OCI-LY1 (cell line): ENCODE measurements around the gene PPM1D.
"Not testable (repeated sequence)": the region's sequence is repeated elsewhere in the genome, so short reads cannot be mapped to it uniquely, and the experiment has no call there.

Source experiments
- H2AFZ ChIP-seq: fragments of 200-600 bp; sonication (generic), shearing (Covaris generic); 2 replicates; pipeline ENCODE4 v1.6.0; 2014; ENCODE audit warnings: antibody characterized with exemption, mild to moderate bottlenecking, low read length
- H3F3A ChIP-seq: fragments of 200-600 bp; sonication (generic), shearing (Covaris generic); 2 replicates; pipeline ENCODE4 v1.6.0; 2014; ENCODE audit warnings: mild to moderate bottlenecking, antibody characterized with exemption, low read length, moderate library complexity; ENCODE audit not compliant: insufficient read depth
- H3K27ac ChIP-seq: fragments of 200-600 bp; sonication (generic); 2 replicates; pipeline ENCODE4 v1.5.1; 2014; ENCODE audit warnings: low read length, mixed run types, mild to moderate bottlenecking, low read depth; ENCODE audit not compliant: poor library complexity, severe bottlenecking
- H3K27me3 ChIP-seq: fragments of 200-600 bp; sonication (generic); 2 replicates; pipeline ENCODE4 v1.6.0; 2014; ENCODE audit warnings: antibody characterized with exemption, mild to moderate bottlenecking, low read length, moderate library complexity; ENCODE audit not compliant: insufficient read depth
- H3K36me3 ChIP-seq: fragments of 200-600 bp; sonication (generic); 2 replicates; pipeline ENCODE4 v1.6.1; 2014; ENCODE audit warnings: mild to moderate bottlenecking, antibody characterized with exemption, low read length, moderate library complexity, mixed read lengths; ENCODE audit not compliant: insufficient read depth
- H3K4me1 ChIP-seq: fragments of 200-600 bp; sonication (generic); 2 replicates; pipeline ENCODE4 v1.5.1; 2014; ENCODE audit warnings: mild to moderate bottlenecking, low read length, moderate library complexity; ENCODE audit not compliant: insufficient read depth, severe bottlenecking
- H3K4me2 ChIP-seq: fragments of 200-600 bp; sonication (generic), shearing (Covaris generic); 2 replicates; pipeline ENCODE4 v1.6.1; 2014; ENCODE audit warnings: low read length
- H3K4me3 ChIP-seq: fragments of 200-600 bp; sonication (generic); 2 replicates; pipeline ENCODE4 v1.5.1; 2014; ENCODE audit warnings: low read length, low read depth, mild to moderate bottlenecking, mixed read lengths; ENCODE audit not compliant: poor library complexity, severe bottlenecking
- H3K79me2 ChIP-seq: fragments of 200-600 bp; shearing (Covaris generic); 2 replicates; pipeline ENCODE4 v1.6.1; 2016; ENCODE audit warnings: mixed run types, low read length, mixed read lengths; ENCODE audit not compliant: insufficient read depth
- H3K9ac ChIP-seq: fragments of 200-600 bp; sonication (generic), shearing (Covaris generic); 2 replicates; pipeline ENCODE4 v1.6.1; 2014; ENCODE audit warnings: mild to moderate bottlenecking, low read length, mixed read lengths
- H3K9me2 ChIP-seq: fragments of 200-600 bp; sonication (generic), shearing (Covaris generic); 2 replicates; pipeline ENCODE4 v1.6.1; 2014; ENCODE audit warnings: low read depth, mild to moderate bottlenecking, low read length, mixed read lengths
- H3K9me3 ChIP-seq: fragments of 200-600 bp; shearing (Covaris generic); 2 replicates; pipeline ENCODE4 v1.6.1; 2014; ENCODE audit warnings: low read length, mixed read lengths
- H4K20me1 ChIP-seq: fragments of 200-600 bp; sonication (generic), shearing (Covaris generic); 2 replicates; pipeline ENCODE4 v1.6.0; 2016; ENCODE audit warnings: mild to moderate bottlenecking, low read length; ENCODE audit not compliant: insufficient read depth
- CTCF ChIP-seq: fragments of 200-600 bp; sonication (generic), shearing (Covaris generic); IDR thresholded peaks from 2 replicates; pipeline ENCODE4 v1.5.1; 2017; ENCODE audit warnings: mild to moderate bottlenecking, antibody characterized with exemption, low read length, moderate library complexity, mixed read lengths
- EZH2 ChIP-seq: fragments of 200-600 bp; sonication (generic), shearing (Covaris generic); IDR thresholded peaks from 2 replicates; pipeline ENCODE4 v1.8.0; 2017; ENCODE audit warnings: borderline replicate concordance, mixed run types, mild to moderate bottlenecking, antibody characterized with exemption, low read length, moderate library complexity, mixed read lengths

PPM1D gene

DNA sequence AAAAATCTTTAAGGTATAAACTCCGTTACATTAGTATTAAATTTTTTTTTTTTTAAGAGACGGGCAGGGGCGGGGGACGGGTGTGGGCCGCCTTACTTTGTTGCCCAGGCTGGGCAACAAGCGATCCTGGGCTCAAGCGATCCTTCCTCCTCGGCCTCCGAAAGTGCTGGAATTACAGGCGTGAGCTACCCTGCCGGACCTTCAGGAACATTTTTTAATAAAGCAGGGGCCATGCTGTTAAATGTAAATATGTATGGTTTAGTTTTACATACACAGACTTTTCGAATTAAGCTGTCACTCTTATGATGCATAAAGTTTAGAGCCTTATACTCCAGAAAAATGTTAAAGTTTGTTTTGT lies 2.4 kb downstream of the PPM1D start:
- Histone ChIP-seq H3K4me1 (peaks cover 27% of the 10 kb centered on the region), H3K9me2 (no peaks in the 10 kb centered on the region), H4K20me1 (no peaks in the 10 kb centered on the region), H3K9me3 (no peaks in the 10 kb centered on the region), H2AFZ (no peak overlapping the region), H3K79me2 (peaks cover 65% of the 10 kb centered on the region), H3F3A (no peaks in the 10 kb centered on the region), H3K9ac (peak overlapping the region; percentile 82), H3K27ac (no peak overlapping the region), H3K27me3 (no peaks in the 10 kb centered on the region), H3K36me3 (no peaks in the 10 kb centered on the region; the same call in 1 of the 2 replicates), H3K4me2 (peak overlapping the region; percentile 76), H3K4me3 (peak overlapping the region; percentile 76)
- TF ChIP-seq CTCF (no peak), EZH2 (no peak)

DNA sequence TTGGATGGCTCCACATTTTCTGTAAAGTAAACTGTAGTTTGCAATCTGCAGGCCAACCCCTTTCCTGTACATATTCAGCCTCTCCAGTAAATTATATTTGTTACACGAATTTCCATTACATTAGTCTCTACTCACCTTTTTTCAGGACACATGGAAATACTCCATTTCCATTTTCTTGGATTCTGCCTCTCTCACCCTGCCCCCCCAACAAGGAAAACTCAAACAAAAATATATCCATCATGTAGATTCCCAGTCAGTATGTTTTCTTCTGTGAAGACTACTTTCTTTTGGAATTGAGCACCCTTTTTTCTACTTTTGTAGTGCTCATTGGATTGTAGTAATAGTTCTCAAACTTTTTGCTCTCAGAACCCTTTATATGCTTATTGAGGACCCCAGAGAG lies 2.9 kb downstream of the PPM1D start:
- Histone ChIP-seq H3K9ac (peak overlapping the region; percentile 82), H3K9me3 (no peaks in the 10 kb centered on the region), H4K20me1 (no peaks in the 10 kb centered on the region), H2AFZ (no peak overlapping the region), H3K79me2 (peaks cover 71% of the 10 kb centered on the region), H3K27me3 (no peaks in the 10 kb centered on the region), H3K4me1 (peaks cover 27% of the 10 kb centered on the region), H3K4me3 (peak overlapping the region; percentile 76), H3K9me2 (no peaks in the 10 kb centered on the region), H3F3A (no peaks in the 10 kb centered on the region), H3K36me3 (no peaks in the 10 kb centered on the region; the same call in 1 of the 2 replicates), H3K4me2 (peak overlapping the region; percentile 76), H3K27ac (no peak overlapping the region)
- no peak for TF ChIP-seq EZH2
- no peak for TF ChIP-seq CTCF

GRCh38 chr17:60603477-60603876 lies 3.5 kb downstream of the PPM1D start:
- H4K20me1 ChIP-seq, H3K9ac ChIP-seq, H3K36me3 ChIP-seq, H2AFZ ChIP-seq, H3K27ac ChIP-seq, H3K4me3 ChIP-seq, H3K9me3 ChIP-seq, H3F3A ChIP-seq, H3K27me3 ChIP-seq, H3K4me2 ChIP-seq, H3K9me2 ChIP-seq: not testable (repeated sequence)
- Histone ChIP-seq H3K4me1 (peaks cover 27% of the 10 kb centered on the region), H3K79me2 (peaks cover 77% of the 10 kb centered on the region)

- Histone ChIP-seq H3K27ac (no peak overlapping the region), H3K9me3 (no peaks in the 10 kb centered on the region), H3K9me2 (no peaks in the 10 kb centered on the region), H3K4me1 (peaks cover 21% of the 10 kb centered on the region), H3K27me3 (no peaks in the 10 kb centered on the region), H3F3A (no peaks in the 10 kb centered on the region), H3K4me2 (no peak overlapping the region), H3K36me3 (no peaks in the 10 kb centered on the region; the same call in 1 of the 2 replicates), H3K9ac (no peak overlapping the region), H3K79me2 (peaks cover 88% of the 10 kb centered on the region), H4K20me1 (no peaks in the 10 kb centered on the region), H2AFZ (no peak overlapping the region), H3K4me3 (no peak overlapping the region)
- TF ChIP-seq CTCF (no peak), EZH2 (no peak)
Measured at GRCh38 chr17:60604686-60605334, 4.8 kb downstream of the PPM1D start.
